GM19035 (cell line): ENCODE results near the gene SLC25A27.
"Not testable (repeated sequence)": the region's sequence is repeated elsewhere in the genome, so short reads cannot be mapped to it uniquely, and the experiment has no call there.

Experiments used
- ATAC-seq: cut with Tn5 transposase; IDR thresholded peaks from one replicate; pipeline ENCODE4 v1.9.1; 2021; ENCODE audit not compliant: unreplicated experiment

Gene SLC25A27

GRCh38 chr6:46652603-46653438 lies at the start of gene SLC25A27, which contains the start of gene CYP39A1:
Gene SLC25A27 (plus strand): TSS chr6:46652975. CDS start chr6:46653193, 218 bp downstream.
Gene CYP39A1 (minus strand): TSS chr6:46652818. CDS start chr6:46652582, 236 bp downstream.
- peak; percentile 100 for ATAC-seq

GRCh38 chr6:46605091-46605797 lies 47.5 kb upstream of the SLC25A27 start:
- peak; percentile 53 for ATAC-seq

- ATAC-seq, result no peak
Observed at GRCh38 chr6:46606338-46606737, 46.4 kb upstream of the SLC25A27 start.

GRCh38 chr6:46610862-46611553 lies 41.8 kb upstream of the SLC25A27 start:
- no peak for ATAC-seq

- ATAC-seq, result no peak
Observed at GRCh38 chr6:46612645-46613044, 40.1 kb upstream of the SLC25A27 start.

- no peak for ATAC-seq
Observed at GRCh38 chr6:46618726-46619125, 34.0 kb upstream of the SLC25A27 start.

- no peak for ATAC-seq
Observed at GRCh38 chr6:46626228-46626909, 26.4 kb upstream of the SLC25A27 start.

GRCh38 chr6:46626976-46627375 lies 25.8 kb upstream of the SLC25A27 start:
- ATAC-seq, result no peak

GRCh38 chr6:46628498-46628897 lies 24.3 kb upstream of the SLC25A27 start:
- ATAC-seq, result no peak

DNA sequence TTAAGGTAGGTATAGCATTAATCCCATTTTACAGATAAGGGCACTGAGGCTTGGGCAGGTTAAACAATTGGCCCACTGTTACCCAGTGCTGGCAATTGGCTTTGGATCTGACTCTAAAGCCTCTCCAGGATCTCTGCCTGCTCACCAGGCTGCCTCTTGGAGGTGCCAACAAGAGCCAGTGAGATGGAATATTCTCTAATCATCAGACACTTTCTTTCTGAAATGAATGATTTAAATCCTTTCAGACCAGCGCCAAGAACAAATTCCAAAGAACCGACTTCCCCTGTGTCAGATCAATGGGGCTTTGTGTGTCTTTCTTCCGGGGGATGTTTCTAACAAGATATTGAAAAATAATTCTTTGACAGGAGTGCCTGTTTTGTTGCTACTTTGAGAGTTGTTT lies 23.8 kb upstream of the SLC25A27 start:
- no peak for ATAC-seq

DNA sequence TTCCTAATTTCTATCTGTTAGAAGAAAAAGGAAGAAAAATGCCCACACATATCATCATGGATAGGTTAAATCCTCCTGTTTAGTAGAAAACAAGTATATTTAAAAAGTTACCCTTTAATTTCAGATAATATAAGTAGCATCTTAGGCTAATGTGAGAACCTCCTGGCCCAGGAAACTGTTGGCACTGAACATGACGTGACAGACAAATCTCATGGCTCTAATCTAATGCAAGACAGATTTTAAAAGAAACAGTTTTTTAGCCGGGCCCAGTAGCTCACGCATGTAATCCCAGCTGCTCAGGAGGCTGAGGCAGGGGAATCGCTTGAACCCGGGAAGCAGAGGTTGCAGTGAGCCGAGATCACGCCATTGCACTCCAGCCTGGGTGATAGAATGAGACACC lies 23.1 kb upstream of the SLC25A27 start:
- no peak for ATAC-seq

- ATAC-seq, result no peak
Observed at GRCh38 chr6:46632053-46632452, 20.7 kb upstream of the SLC25A27 start.

DNA sequence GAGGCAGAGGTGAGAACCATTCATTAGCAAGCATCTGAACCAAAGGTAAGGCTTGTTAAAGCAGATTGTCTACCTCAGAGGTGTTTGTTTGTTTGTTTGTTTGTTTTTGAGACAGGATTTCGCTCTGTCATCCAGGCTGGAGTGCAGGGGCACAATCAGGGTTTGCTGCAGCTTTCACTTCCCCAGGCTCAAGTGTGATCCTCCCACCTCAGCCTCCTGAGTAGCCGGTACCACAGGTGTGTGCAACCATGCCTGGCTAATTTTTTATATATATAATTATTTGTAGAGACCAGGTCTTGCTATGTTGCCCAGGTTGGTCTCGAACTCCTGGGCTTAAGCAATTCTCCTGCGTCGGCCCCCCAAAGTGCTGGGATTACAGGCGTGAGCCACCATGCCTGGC lies 17.3 kb upstream of the SLC25A27 start:
- ATAC-seq, result no peak

DNA sequence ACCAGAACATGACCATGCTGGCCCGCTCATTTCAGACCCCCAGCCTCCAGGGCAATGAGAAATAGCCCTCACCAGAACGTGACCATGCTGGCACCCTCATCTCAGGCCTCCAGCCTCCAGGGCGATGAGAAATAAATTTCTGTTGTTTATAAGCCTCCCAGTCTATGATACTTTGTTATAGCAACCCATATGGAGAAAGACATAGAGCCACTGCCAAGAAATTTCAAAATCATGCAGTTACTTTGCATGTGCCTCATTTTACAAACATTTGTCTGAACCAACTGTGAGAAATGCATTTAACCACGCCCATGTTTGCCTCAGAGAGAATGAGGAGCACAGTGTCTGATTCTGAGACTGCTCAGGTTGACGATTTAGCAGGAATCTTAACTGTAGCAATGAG lies 15.6 kb upstream of the SLC25A27 start:
- ATAC-seq, result no peak

DNA sequence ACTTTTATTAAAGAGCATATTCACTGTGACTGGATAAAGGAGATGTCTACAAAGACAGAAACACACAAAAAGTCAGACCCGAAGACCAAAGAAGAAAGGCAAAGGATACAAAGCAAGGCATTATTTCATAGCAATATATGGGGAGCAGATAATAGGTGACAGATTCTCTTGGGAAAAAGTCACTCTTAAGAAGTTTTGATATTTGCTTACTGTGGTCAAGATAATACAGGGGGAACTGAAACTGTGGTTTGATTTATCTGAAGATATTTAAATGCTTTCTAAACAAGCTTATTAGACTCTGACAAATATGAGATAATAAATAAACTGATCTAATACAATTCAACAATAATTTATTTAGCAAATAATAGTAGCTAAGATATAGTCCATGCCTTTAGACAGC lies 14.8 kb upstream of the SLC25A27 start:
- no peak for ATAC-seq

DNA sequence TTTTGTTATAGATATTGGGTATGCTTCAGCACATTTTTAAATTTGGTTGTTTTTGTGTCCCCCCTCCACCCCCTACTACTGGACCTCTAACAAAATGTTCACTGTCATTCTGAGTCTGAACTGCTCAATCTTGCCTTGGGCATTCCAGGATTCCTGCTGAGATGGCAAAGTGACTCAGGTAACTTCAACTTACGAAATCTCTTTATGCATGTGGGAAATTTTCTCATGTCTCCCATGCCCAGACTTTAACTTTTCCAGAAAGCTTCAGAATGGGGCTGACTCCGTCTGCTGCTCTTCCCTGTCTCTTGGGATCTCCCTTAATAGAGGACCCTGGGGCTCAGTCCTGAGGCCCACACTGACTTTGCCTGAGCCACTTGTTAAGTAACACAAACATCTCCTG lies 14.1 kb upstream of the SLC25A27 start:
- ATAC-seq, result no peak

- no peak for ATAC-seq
Observed at GRCh38 chr6:46642928-46643751, 9.6 kb upstream of the SLC25A27 start.

DNA sequence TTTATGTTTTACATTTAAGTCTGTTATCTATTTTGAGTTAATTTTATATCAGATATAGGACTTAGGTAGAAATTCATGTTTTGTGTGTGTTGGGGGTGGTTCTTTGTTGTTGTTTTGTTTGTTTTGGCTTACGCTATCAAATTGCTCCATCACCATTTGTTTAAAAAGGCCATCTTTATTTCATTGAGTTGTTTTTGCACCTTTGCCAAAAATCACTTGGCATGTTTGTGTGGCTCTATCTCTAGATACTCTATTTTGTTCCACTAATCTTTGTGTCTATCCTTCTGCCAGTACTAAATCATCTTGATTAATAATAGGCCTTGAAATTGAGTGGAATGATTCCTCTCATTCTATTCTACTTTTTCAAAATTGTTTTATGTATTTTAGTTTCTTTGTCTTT lies 7.5 kb upstream of the SLC25A27 start:
- no peak for ATAC-seq

DNA sequence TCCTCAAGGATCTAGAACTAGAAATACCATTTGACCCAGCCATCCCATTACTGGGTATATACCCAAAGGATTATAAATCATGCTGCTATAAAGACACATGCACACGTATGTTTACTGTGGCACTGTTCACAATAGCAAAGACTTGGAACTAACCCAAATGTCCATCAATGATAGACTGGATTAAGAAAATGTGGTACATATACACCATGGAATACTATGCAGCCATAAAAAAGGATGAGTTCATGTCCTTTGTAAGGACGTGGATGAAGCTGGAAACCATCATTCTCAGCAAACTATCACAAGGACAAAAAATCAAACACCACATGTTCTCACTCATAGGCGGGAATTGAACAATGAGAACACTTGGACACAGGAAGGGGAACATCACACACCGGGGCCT lies 4.7 kb upstream of the SLC25A27 start:
- ATAC-seq, result not testable (repeated sequence)

- no peak for ATAC-seq
Observed at GRCh38 chr6:46648869-46649492, 3.8 kb upstream of the SLC25A27 start.
